K562 (cell line): Measurements from ENCODE around the gene ASMT. TPM values are rescaled to one million over a fixed set of nuclear protein-coding genes. Genes with fewer than 3 reads are reported as not detected.

Source experiments
- ATAC-seq: fragments of 200-7000 bp; cut with Tn5 transposase; 3 replicates; pipeline ENCODE4 v1.9.1; 2020; ENCODE audit warnings: moderate library complexity
- BruUV-seq: library from RNA; stranded (reverse); fragments of 400-500 nt; replicated peaks from 2 replicates; lab custom pipeline; 2021; lab: Mats Ljungman, UMichigan
- CTCF ChIA-PET: fragments of 300-600 bp; formaldehyde crosslinking; extraction: SDS; loops from one replicate; lab custom pipeline; 2021; ENCODE audit warnings: low intra/inter-chr PET ratio; lab: Yijun Ruan, JAX
- POLR2A ChIA-PET: fragments of 300-600, 350-650 bp; sonication (Branson Sonifier 250); formaldehyde crosslinking; extraction: SDS; loops from one replicate; lab custom pipeline; 2021; ENCODE audit warnings: antibody characterized with exemption, inconsistent platforms; lab: Yijun Ruan, JAX
- DNase-seq, 4 experiments: peaks; one replicate each; pipeline versions ENCODE4 v3.0.0 to v3.0.0-alpha.2; 2011 to 2018; ENCODE audit warnings: low spot score in 3 of 4, mixed read lengths in 3 of 4; ENCODE audit errors: extremely low read depth in 1 of 4
- FAIRE-seq: peaks from 2 replicates; lab custom pipeline; 2011; peaks lifted over from hg19 to GRCh38; lab: Jason Lieb, UNC
- H2AFZ ChIP-seq: 2 replicates; pipeline ENCODE4 v1.6.0; 2011; ENCODE audit warnings: low read depth, low read length, control low read depth, inconsistent platforms
- H3K27ac ChIP-seq: fragments of 200-600 bp; 3 replicates; pipeline ENCODE4 v1.8.0; 2011; ENCODE audit warnings: low read depth, mild to moderate bottlenecking, control low read depth, inconsistent platforms, low read length, moderate library complexity, mixed read lengths; ENCODE audit errors: extremely low read depth
- H3K27me3 ChIP-seq, 2 experiments: fragments of 300-600 bp in 1 of 2; 2 replicates in 1 of 2; 3 replicates in 1 of 2; pipeline versions ENCODE4 v1.6.0 to v1.8.0; 2011; ENCODE audit warnings: inconsistent platforms in 2 of 2, low read length in 2 of 2, mild to moderate bottlenecking in 1 of 2, mixed read lengths in 1 of 2, moderate library complexity in 1 of 2; ENCODE audit not compliant: control insufficient read depth in 2 of 2, insufficient read depth in 2 of 2
- H3K36me3 ChIP-seq: fragments of 300-600 bp; 3 replicates; pipeline ENCODE4 v1.8.0; 2011; ENCODE audit warnings: mild to moderate bottlenecking, low read length, inconsistent platforms; ENCODE audit not compliant: control insufficient read depth, insufficient read depth
- H3K4me1 ChIP-seq, 2 experiments: fragments of 200-600 bp in 1 of 2; replicated peaks in 1 of 2; 2 replicates in 1 of 2; 3 replicates in 1 of 2; pipeline versions ENCODE4 v1.5.1 to v1.8.0; 2011; ENCODE audit warnings: inconsistent platforms in 2 of 2, low read length in 2 of 2, mild to moderate bottlenecking in 1 of 2, mixed read lengths in 1 of 2, moderate library complexity in 1 of 2; ENCODE audit not compliant: control insufficient read depth in 2 of 2, insufficient read depth in 2 of 2
- H3K4me2 ChIP-seq: 2 replicates; pipeline ENCODE4 v1.6.1; 2011; ENCODE audit warnings: low read length, control low read depth, inconsistent platforms, mixed read lengths; ENCODE audit not compliant: insufficient read depth
- H3K4me3 ChIP-seq: fragments of 200-600 bp; sonication (generic), shearing (Covaris generic); 2 replicates; pipeline ENCODE4 v1.5.1; 2016; ENCODE audit warnings: control low read depth, inconsistent platforms
- H3K79me2 ChIP-seq: fragments of 200-600 bp; 3 replicates; pipeline ENCODE4 v1.8.0; 2011; ENCODE audit warnings: low read length, inconsistent platforms; ENCODE audit not compliant: control insufficient read depth, insufficient read depth
- H3K9ac ChIP-seq, 2 experiments: 2 replicates each; pipeline versions ENCODE4 v1.6.0 to v1.6.1; 2011; ENCODE audit warnings: low read depth in 2 of 2, low read length in 2 of 2, control low read depth in 1 of 2, inconsistent platforms in 1 of 2, mild to moderate bottlenecking in 1 of 2, mixed read lengths in 1 of 2; ENCODE audit not compliant: insufficient read depth in 1 of 2
- H3K9me1 ChIP-seq: one replicate; pipeline ENCODE4 v1.6.0; 2011; ENCODE audit warnings: inconsistent platforms, mild to moderate bottlenecking, low read length, moderate library complexity; ENCODE audit not compliant: control insufficient read depth, insufficient read depth
- H3K9me3 ChIP-seq: replicated peaks from 2 replicates; pipeline ENCODE4 v1.5.1; 2011; ENCODE audit warnings: low read depth, low read length, inconsistent platforms; ENCODE audit not compliant: control insufficient read depth, insufficient read depth
- H4K20me1 ChIP-seq: replicated peaks from 2 replicates; pipeline ENCODE4 v1.6.1; 2011; ENCODE audit warnings: low read length, inconsistent platforms, mixed read lengths; ENCODE audit not compliant: control insufficient read depth, insufficient read depth
- FOXP1 ChIP-seq: sonication (generic); formaldehyde crosslinking; IDR thresholded peaks from 2 replicates; pipeline ENCODE4 v1.8.0; 2022; ENCODE audit warnings: mild to moderate bottlenecking, missing genetic modification reagents
- MAFG ChIP-seq: fragments of 450-650 bp; conservative IDR thresholded peaks from 2 replicates; pipeline ENCODE4 v1.6.1; 2016; ENCODE audit warnings: missing genetic modification characterization, missing compliant biosample characterization
- MIER1 ChIP-seq: fragments of 450-650 bp; IDR thresholded peaks from 2 replicates; pipeline ENCODE4 v1.6.1; 2016; ENCODE audit warnings: antibody characterized with exemption, mild to moderate bottlenecking, low read depth
- MLLT1 ChIP-seq, 2 experiments: fragments of 450-650 bp; IDR thresholded peaks; 2 replicates each; pipeline ENCODE4 v1.6.1; 2016
- PML ChIP-seq: IDR thresholded peaks from 2 replicates; pipeline ENCODE4 v1.6.1; 2012; ENCODE audit warnings: low read length, inconsistent platforms
- RBM25 ChIP-seq: fragments of 200-400 bp; formaldehyde crosslinking; IDR thresholded peaks from 2 replicates; pipeline ENCODE4 v1.6.1; 2018; ENCODE audit warnings: low read length, low read depth, moderate library complexity; ENCODE audit not compliant: severe bottlenecking
- SMARCA5 ChIP-seq: fragments of 450-650 bp; IDR thresholded peaks from 2 replicates; pipeline ENCODE4 v1.6.1; 2016
- TARDBP ChIP-seq: fragments of 450-650 bp; IDR thresholded peaks from 2 replicates; pipeline ENCODE4 v1.6.1; 2016
- TBP ChIP-seq: optimal IDR thresholded peaks from 2 replicates; pipeline ENCODE3; 2011; ENCODE audit warnings: low read depth, low read length, improper control_type of control experiment
- THRB ChIP-seq: fragments of 450-650 bp; formaldehyde crosslinking; conservative IDR thresholded peaks from 2 replicates; pipeline ENCODE4 v1.4.0; 2022; ENCODE audit warnings: mild to moderate bottlenecking, missing genetic modification characterization
- WGBS: fragments of 100-300 bp; shearing (Covaris generic); methylation state at CpG from one replicate; pipeline ENCODE4 v1.1.6; 2016; ENCODE audit warnings: low coverage, mixed read lengths; ENCODE audit not compliant: insufficient coverage; ENCODE audit errors: missing lambda C conversion rate; 5-methylcytosine and 5-hydroxymethylcytosine counted together
- in situ Hi-C: fragments of 300-500 bp; cut with MboI; formaldehyde crosslinking; loops from 4 replicates; pipeline ENCODE4 v1.15.0; 2018; ENCODE audit warnings: inconsistent platforms, mixed read lengths
- intact Hi-C: fragments of 100-400 bp; cut with micrococcal nuclease; formaldehyde crosslinking; loops from 2 replicates; pipeline ENCODE4 v1.14.2; 2022
- polyA plus RNA-seq, 8 experiments: library from polyadenylated mRNA; depleted of rRNA in 4 of 8; stranded (reverse) in 5 of 8; unstranded in 3 of 8; fragments of >200 nt; fragmentation: Nextera tagmentation in 2 of 8; fragmentation: Illumina TruSeq in 1 of 8; extraction: Ambion mirVana in 2 of 8; extraction: Trizol in 1 of 8; gene quantifications; 2 replicates each; pipeline versions ENCODE4 v1.2.1 to v1.2.3, GENCODE V29; 2011 to 2014; ENCODE audit warnings: inconsistent platforms in 1 of 8, missing spikeins in 1 of 8
- total RNA-seq, 7 experiments: library from RNA; depleted of rRNA in 6 of 7; stranded (reverse); fragments of >200 nt in 6 of 7; fragmentation: Illumina TruSeq in 2 of 7; extraction: Trizol in 2 of 7; gene quantifications; 2 replicates each; pipeline versions ENCODE4 v1.2.1 to v1.2.3, GENCODE V29; 2011 to 2021; ENCODE audit warnings: low replicate concordance in 1 of 7

The ASMT gene
- total and polyA plus RNA-seq, 9 of the 15 experiments (the other 6 are each of a cell fraction or from before 2014, with no cell fraction given), result 0.06 TPM; not detected in 8

- no peak for TF ChIP-seq MIER1
- TF ChIP-seq, all 486 proteins: peak for 0
Observed at GRCh38 chrX:1599791-1600405, 15.0 kb upstream of the ASMT start (continued).

- H3K4me2 ChIP-seq, result no peak overlapping the region
- TF ChIP-seq MAFG (tag), result no peak
- no peak for TF ChIP-seq TARDBP
- TF ChIP-seq PML, result no peak
- no peak for TF ChIP-seq RBM25
- no peak for TF ChIP-seq THRB (CRISPR knock-in tag)
- no peak for TF ChIP-seq MLLT1 (IDR thresholded peaks at IDR 0.05)
- TF ChIP-seq FOXP1, result no peak
- TF ChIP-seq TBP, result no peak
- TF ChIP-seq SMARCA5, result no peak
- FAIRE-seq, result no peak
- H3K36me3 ChIP-seq, result peaks cover 64% of the 10 kb centered on the region; the same call in 2 of the 3 replicates
- no peaks in the 10 kb centered on the region for H3K9me3 ChIP-seq
- no peak overlapping the region for H3K9ac ChIP-seq
- ATAC-seq, result no peak
- POLR2A ChIA-PET, result no interaction called here
- H3K27me3 ChIP-seq, result no peaks in the 10 kb centered on the region
- intact Hi-C loops (no loop called here), in situ Hi-C loops (no loop called here)
- H3K4me3 ChIP-seq, result no peak overlapping the region
- no peaks in the 10 kb centered on the region for H4K20me1 ChIP-seq
- no peak overlapping the region for H3K27ac ChIP-seq
- peaks cover 4% of the 10 kb centered on the region; the same call in 2 of the 3 replicates for H3K79me2 ChIP-seq
- no peak for DNase-seq
- BruUV-seq, result no TSS peak
- no peak overlapping the region for H2AFZ ChIP-seq
- H3K9me1 ChIP-seq, result no peaks in the 10 kb centered on the region
- peaks cover 0 to 2% of the 10 kb centered on the region in 2 experiments; a peak in 1 of 5 replicates for H3K4me1 ChIP-seq
- 99% methylated on average over 17 of the region's 52 CpGs for WGBS
- CTCF ChIA-PET, result no interaction called here
Observed at GRCh38 chrX:1600406-1601050, 14.3 kb upstream of the ASMT start.
